ENCODE results near the gene SHISAL1. TPM values are rescaled to one million over a fixed set of nuclear protein-coding genes. Genes with fewer than 3 reads are reported as not detected.

SHISAL1 gene
- total RNA-seq, 4 donors from 2014 or later: 6.6 to 20.4 (median 12.4) TPM

DNA sequence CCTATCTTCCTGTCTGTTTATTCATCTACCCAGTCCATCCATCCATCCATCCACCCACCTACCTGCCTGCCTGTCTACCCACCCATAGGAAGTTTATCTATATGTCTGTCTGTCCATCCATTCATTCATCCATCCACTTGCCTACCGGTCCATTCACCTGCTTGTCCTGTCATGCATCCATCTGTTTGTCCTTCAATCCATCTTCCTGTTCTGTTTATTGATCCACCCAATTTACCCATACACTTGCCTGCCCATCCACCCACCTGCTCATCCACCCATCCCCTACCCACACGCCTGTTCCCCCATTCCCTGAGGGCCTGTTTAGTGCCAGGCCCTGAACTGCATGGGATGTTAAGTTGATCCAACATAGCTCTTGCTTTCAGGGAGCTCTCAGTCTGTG is 113.6 kb downstream of the SHISAL1 start:
- WGBS: 92% methylated on average over 2 of the region's 2 CpGs
- no peak overlapping the region for H3K4me3 ChIP-seq
- peaks cover 0 to 17% (median 13%) of the 10 kb centered on the region in 4 donors for H3K4me1 ChIP-seq
- TF ChIP-seq POLR2A (IDR thresholded peaks at IDR 0.05; ENCODE audit: low read depth) (no peak), CTCF (IDR thresholded peaks at IDR 0.05) (no peak), EP300 (IDR thresholded peaks at IDR 0.05) (no peak), POLR2AphosphoS5 (IDR thresholded peaks at IDR 0.05) (no peak)
- intact Hi-C loops (cut with DNase I): no loop called here
- peaks cover 0 to 47% (median 0%) of the 10 kb centered on the region in 4 donors for H3K27me3 ChIP-seq
- DNase-seq (ENCODE audit: extremely low spot score): no peak
- no peaks in the 10 kb centered on the region for H3K9me3 ChIP-seq
- H3K27ac ChIP-seq (replicated peaks in 1 of 4): no peak overlapping the region
- H3K36me3 ChIP-seq: no peaks in the 10 kb centered on the region

GRCh38 chr22:44197271-44197670 is 115.5 kb downstream of the SHISAL1 start:
- H3K4me1 ChIP-seq: peaks cover 0 to 17% (median 13%) of the 10 kb centered on the region in 4 donors
- WGBS: 83% methylated on average over 1 of the region's 2 CpGs
- no peak for TF ChIP-seq EP300 (IDR thresholded peaks at IDR 0.05)
- TF ChIP-seq POLR2AphosphoS5 (IDR thresholded peaks at IDR 0.05): no peak
- TF ChIP-seq POLR2A (IDR thresholded peaks at IDR 0.05; ENCODE audit: low read depth): no peak
- TF ChIP-seq CTCF (IDR thresholded peaks at IDR 0.05): no peak
- intact Hi-C loops (cut with DNase I): no loop called here
- H3K9me3 ChIP-seq: no peaks in the 10 kb centered on the region
- H3K36me3 ChIP-seq: no peaks in the 10 kb centered on the region
- H3K27ac ChIP-seq (replicated peaks in 1 of 4): no peak overlapping the region
- no peak overlapping the region for H3K4me3 ChIP-seq
- H3K27me3 ChIP-seq: peaks cover 0 to 59% (median 0%) of the 10 kb centered on the region in 4 donors
- DNase-seq (ENCODE audit: extremely low spot score): no peak

- DNase-seq (ENCODE audit: extremely low spot score): no peak
- Histone ChIP-seq H3K9me3 (no peaks in the 10 kb centered on the region), H3K27me3 (peaks cover 0 to 65% (median 0%) of the 10 kb centered on the region in 4 donors), H3K36me3 (no peaks in the 10 kb centered on the region), H3K4me3 (no peak overlapping the region), H3K27ac (replicated peaks in 1 of 4) (no peak overlapping the region), H3K4me1 (peaks cover 0 to 17% (median 13%) of the 10 kb centered on the region in 4 donors)
- intact Hi-C loops (cut with DNase I): no loop called here
- TF ChIP-seq POLR2AphosphoS5 (IDR thresholded peaks at IDR 0.05): no peak
- TF ChIP-seq POLR2A (IDR thresholded peaks at IDR 0.05; ENCODE audit: low read depth): no peak
- TF ChIP-seq CTCF (IDR thresholded peaks at IDR 0.05): no peak
- TF ChIP-seq EP300 (IDR thresholded peaks at IDR 0.05): no peak
- WGBS: 69% methylated on average over 8 of the region's 10 CpGs
These were observed 116.0 kb downstream of the SHISAL1 start for GRCh38 chr22:44196731-44197131.

- no peak for TF ChIP-seq POLR2AphosphoS5 (IDR thresholded peaks at IDR 0.05)
- no peak for TF ChIP-seq POLR2A (IDR thresholded peaks at IDR 0.05; ENCODE audit: low read depth)
- no peak for TF ChIP-seq CTCF (IDR thresholded peaks at IDR 0.05)
- no peak for TF ChIP-seq EP300 (IDR thresholded peaks at IDR 0.05)
- Histone ChIP-seq H3K27ac (replicated peaks in 1 of 4) (no peak overlapping the region), H3K27me3 (peaks cover 0 to 62% (median 0%) of the 10 kb centered on the region in 4 donors), H3K4me3 (no peak overlapping the region), H3K9me3 (no peaks in the 10 kb centered on the region), H3K4me1 (peaks cover 0 to 17% (median 13%) of the 10 kb centered on the region in 4 donors), H3K36me3 (no peaks in the 10 kb centered on the region)
- intact Hi-C loops (cut with DNase I): no loop called here
- DNase-seq (ENCODE audit: extremely low spot score): no peak
- 73% methylated on average over 6 of the region's 9 CpGs for WGBS
These were observed 116.5 kb downstream of the SHISAL1 start for GRCh38 chr22:44196241-44196640.
